HG03097 (cell line): ENCODE data around the gene TTC7B.

Experiments used
- ATAC-seq: cut with Tn5 transposase; IDR thresholded peaks from one replicate; pipeline ENCODE4 v1.9.1; 2021; ENCODE audit not compliant: unreplicated experiment, low FRiP score

The TTC7B gene

DNA sequence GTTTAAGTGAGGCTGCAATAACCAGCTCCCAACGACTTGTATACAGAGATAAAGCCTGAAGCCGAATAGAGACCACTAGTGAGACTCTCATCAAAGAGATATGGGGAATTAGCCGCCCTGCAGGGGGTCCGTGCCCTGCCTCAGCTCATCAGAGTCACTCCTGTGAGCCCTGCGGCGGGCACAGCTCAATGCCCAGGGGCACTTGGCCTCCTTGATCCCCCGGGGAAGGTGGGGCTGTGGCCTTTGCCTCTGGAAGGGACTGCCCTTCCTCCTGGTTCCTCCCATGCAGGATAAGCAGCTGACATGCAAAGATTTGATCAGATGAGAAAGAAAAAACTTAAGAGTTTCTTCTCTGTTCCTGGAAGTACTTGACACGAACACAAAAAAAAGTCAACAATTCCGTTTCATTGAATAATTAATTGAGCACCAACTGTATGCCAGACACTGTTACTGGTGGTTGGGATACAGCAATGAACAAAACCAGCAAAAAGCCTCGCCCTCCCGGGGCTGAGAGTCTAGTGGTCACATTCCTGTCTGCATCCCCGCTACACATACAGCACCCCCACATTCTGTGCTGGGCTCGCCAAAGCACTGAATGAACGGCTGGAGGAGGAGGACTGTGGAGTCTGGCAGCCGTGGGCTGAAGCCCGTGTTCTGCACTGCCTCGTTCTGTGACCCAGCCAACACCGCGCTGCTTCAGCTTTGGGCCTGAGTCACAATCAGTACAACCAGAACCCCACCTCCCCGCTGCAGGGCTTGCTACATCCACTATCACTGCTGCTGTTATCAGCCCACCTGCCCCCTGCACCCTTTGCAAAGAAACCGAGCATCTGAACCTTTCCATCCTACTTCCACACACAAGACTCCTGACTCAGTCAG, 10.3 kb downstream of the TTC7B start:
- ATAC-seq = no peak

- no peak for ATAC-seq
Observed at GRCh38 chr14:90805084-90805391, 11.2 kb downstream of the TTC7B start.

DNA sequence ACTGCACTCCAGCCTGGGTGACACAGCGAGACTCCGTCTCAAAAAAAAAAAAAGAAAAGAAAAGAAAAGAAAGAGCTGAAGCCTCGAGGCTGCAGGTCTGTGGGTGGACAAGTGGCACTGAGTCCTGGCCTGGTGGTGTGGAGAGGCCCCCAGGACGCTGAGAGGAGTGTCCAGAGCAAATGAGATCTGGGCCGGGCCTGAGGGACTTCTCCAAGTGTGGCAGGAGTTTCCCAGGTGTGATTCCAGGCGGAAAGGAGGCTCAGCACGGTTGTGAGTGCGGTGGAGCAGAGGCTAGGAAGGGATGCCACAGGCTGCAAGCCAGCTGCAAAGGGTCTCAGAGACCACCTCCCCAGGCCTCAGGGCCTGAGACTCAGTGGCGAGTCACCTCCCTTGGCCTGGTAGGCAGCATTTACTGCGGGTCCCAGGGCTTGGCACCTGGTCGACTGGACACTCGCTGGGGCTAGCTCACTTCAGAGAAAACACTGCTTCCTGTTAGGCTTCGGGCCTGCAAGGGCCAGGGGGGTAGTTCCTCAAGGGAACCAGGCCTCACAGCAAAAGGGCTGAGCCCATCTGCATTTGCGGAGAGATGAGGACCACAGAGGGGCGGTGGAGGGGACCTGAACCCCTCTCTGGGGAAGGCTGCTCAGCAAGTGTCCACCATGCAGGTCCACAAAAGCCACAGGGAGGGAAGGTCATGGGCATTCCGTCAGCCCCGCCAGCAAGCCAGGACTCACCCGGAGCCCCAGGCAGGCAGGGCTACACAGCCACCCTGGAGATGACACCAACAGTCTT, 11.7 kb downstream of the TTC7B start:
- no peak for ATAC-seq

DNA sequence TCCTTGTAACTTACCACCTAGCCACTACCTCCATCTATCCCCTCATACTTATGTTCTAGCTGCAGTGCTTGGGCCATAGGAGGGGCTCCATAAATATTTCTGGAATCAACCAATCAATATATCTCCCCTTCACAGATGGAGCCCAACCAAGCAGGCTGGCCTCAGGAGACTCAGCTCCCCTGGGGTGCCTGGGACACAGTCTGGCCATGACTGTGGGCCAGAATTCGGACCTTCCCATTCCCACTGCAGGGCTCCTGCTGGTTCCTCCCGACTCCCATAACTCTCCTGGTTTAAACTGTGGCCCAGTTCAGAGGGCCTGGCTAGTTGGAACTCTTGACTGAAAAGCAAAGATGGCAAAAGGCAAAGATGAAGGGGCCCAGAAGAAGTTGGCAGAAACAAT, 13.0 kb downstream of the TTC7B start:
- ATAC-seq = no peak

DNA sequence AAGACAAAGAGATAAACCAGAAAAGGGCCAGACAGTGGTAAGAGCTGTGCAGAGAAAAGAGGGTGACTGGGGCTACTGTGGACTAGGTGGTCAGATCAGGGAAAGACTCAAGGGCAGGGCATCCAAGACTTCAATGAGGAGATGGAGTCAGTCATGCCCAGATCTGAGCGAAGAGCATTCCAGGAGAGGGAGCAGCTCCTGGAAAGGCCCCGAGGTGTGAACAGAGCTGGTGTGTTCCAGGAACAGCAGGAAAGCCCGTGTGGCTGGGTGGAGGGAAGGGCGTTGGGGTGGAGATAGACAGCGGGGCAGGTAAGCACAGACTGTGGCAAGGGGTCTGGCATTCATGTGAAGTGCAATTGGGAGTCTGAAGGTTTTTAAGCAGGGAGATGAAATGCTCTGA, 16.8 kb downstream of the TTC7B start:
- ATAC-seq = no peak

DNA sequence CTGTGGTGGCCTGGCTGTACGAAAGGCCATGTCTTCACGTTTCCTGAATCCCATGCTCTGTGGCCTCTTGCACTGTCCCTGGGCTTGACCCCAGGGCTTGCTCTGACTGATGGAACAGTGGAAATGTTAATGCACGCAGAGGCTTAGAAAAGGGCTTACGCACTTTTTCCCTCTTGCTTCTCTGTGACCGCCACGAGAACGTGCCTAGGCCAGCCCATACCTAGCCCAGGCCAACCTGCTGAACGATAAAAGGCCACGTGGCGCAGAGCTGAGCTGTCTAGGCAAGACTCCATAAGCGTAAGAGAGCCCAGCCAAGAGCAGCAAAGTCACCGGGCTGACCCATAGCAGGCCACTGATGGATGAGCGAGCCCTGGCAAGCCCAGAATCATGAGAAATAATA, 18.3 kb downstream of the TTC7B start:
- no peak for ATAC-seq

DNA sequence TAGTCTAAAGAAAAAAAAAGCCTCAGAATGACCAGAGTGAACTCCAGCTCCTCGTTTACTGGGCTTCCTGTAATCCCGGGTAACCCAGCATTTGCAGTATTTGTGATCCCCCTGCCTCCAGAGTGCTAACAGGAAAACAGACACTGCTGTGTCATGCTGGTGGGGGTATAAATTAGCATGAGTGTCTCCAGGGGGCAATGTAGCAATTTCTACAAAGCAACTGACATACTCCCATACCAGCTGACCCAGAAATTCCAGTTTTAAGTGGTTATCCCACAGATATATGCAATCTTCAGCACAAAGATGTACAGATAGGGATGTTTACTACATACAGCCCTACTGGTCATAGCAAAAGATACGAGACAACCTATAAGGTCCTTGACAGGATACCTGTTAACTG, 18.8 kb downstream of the TTC7B start:
- ATAC-seq = no peak

- no peak for ATAC-seq
Observed at GRCh38 chr14:90796329-90796728, 19.9 kb downstream of the TTC7B start.

- ATAC-seq = no peak
Observed at GRCh38 chr14:90795744-90796143, 20.5 kb downstream of the TTC7B start.

DNA sequence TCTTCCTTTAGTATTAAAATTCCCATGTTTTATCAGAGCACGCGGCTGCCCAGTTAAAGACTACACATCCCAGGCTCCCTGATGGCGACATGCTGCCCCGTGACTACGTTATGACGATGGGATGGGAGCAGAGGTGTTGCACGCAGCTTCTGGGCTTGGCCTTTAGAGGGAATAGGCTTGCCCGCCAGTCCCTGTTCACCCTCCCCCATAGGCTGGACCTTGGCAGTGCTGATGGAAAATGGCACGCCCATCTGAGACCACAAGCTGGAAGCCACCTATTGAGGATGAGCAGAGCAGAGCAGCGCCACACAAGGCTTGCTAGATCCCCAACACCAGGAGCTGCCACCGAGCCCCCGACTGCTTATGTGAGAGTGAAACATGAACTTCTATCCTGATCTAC, 24.7 kb downstream of the TTC7B start:
- ATAC-seq = no peak

- ATAC-seq = no peak
Observed at GRCh38 chr14:90788031-90788430, 28.2 kb downstream of the TTC7B start.

- ATAC-seq = no peak
Observed at GRCh38 chr14:90785876-90786450, 30.3 kb downstream of the TTC7B start.

DNA sequence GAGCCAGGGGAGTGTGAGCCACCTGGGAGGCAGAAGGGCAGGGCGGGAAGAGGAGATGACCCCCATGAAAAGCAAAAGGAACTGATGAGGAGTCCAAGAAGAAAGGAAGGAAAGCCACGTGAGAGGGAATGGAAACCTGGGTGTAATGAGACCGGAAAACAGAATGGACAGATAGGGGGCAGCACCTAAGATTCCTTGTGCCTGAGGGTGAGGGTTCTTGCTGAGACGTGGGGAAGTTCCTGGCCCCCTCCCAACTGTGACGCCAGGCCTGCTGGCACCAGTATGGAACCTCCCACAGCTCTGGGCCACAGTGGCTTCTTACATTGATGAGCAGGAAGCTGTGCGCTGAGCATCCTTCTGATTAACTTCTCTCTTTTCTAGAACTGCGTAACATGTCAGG, 30.8 kb downstream of the TTC7B start:
- no peak for ATAC-seq

GRCh38 chr14:90784621-90785270, 31.5 kb downstream of the TTC7B start:
- ATAC-seq = no peak

GRCh38 chr14:90783344-90783743, 32.9 kb downstream of the TTC7B start:
- ATAC-seq = no peak

DNA sequence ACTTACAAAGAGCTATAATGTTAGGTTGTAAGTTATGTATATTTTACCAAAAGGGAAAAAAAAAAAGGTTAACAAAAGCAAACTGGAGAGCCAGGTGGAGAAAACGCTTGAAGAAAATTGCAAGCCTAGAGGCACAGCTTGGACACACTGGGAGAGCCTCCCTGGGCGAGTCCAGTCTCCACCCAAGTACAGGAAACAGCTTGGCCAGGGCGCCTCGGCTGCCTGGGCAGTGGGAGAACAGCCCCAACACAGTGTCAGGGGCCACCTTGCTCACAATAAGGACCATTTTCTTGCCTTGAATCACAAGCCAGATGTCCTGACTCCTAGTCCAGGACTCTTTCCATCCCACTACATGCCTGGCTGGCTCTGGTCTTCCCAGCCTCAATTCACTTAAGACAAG, 33.3 kb downstream of the TTC7B start:
- no peak for ATAC-seq

GRCh38 chr14:90781876-90782275, 34.4 kb downstream of the TTC7B start:
- no peak for ATAC-seq

- no peak for ATAC-seq
Observed at GRCh38 chr14:90781344-90781761, 34.9 kb downstream of the TTC7B start.

GRCh38 chr14:90780519-90780918, 35.7 kb downstream of the TTC7B start:
- ATAC-seq = no peak

GRCh38 chr14:90778571-90779255, 37.5 kb downstream of the TTC7B start:
- ATAC-seq = no peak
